Occipital lobe (tissue), 2 donors: ENCODE measurements around the gene SLC39A11. TPM values are rescaled to one million over a fixed set of nuclear protein-coding genes. Genes with fewer than 3 reads are reported as not detected.

Experiments used
- DNase-seq: peaks from one replicate; lab custom pipeline; 2025; lab: John Stamatoyannopoulos, UW
- total RNA-seq: library from RNA; depleted of rRNA; stranded (reverse); fragments of >200 nt; gene quantifications from one replicate; pipeline ENCODE4 v1.2.3, GENCODE V29; 2014

Gene SLC39A11
- total RNA-seq, 1 donor from 2014 or later = 9.5 TPM

GRCh38 chr17:72696156-72696555 is 396.3 kb downstream of the SLC39A11 start:
- no peak for DNase-seq

GRCh38 chr17:72693956-72694355 is 398.5 kb downstream of the SLC39A11 start:
- DNase-seq = no peak

- no peak for DNase-seq
These were observed 399.2 kb downstream of the SLC39A11 start for GRCh38 chr17:72693151-72693878.

- no peak for DNase-seq
These were observed 399.8 kb downstream of the SLC39A11 start for GRCh38 chr17:72692676-72693075.

- DNase-seq = no peak
These were observed 400.9 kb downstream of the SLC39A11 start for GRCh38 chr17:72691586-72691985.

GRCh38 chr17:72691017-72691416 is 401.5 kb downstream of the SLC39A11 start:
- DNase-seq = no peak

GRCh38 chr17:72687886-72688285 is 404.6 kb downstream of the SLC39A11 start:
- DNase-seq = no peak

- DNase-seq = no peak
These were observed 408.0 kb downstream of the SLC39A11 start for GRCh38 chr17:72684405-72685020.

GRCh38 chr17:72683506-72684404 is 408.7 kb downstream of the SLC39A11 start:
- DNase-seq = no peak

GRCh38 chr17:72682605-72683004 is 409.9 kb downstream of the SLC39A11 start:
- no peak for DNase-seq

- no peak for DNase-seq
These were observed 410.6 kb downstream of the SLC39A11 start for GRCh38 chr17:72681844-72682243.

GRCh38 chr17:72677714-72678390 is 414.6 kb downstream of the SLC39A11 start:
- DNase-seq = no peak

- no peak for DNase-seq
These were observed 415.4 kb downstream of the SLC39A11 start for GRCh38 chr17:72677108-72677507.

GRCh38 chr17:72672729-72673128 is 419.8 kb downstream of the SLC39A11 start:
- DNase-seq = no peak

GRCh38 chr17:72671016-72671415 is 421.5 kb downstream of the SLC39A11 start:
- no peak for DNase-seq

- no peak for DNase-seq
These were observed 425.1 kb downstream of the SLC39A11 start for GRCh38 chr17:72667096-72668063.

GRCh38 chr17:72665852-72666851 is 426.3 kb downstream of the SLC39A11 start:
- no peak for DNase-seq

- no peak for DNase-seq
These were observed 429.7 kb downstream of the SLC39A11 start for GRCh38 chr17:72662827-72663190.
